HG02588 (cell line): ENCODE measurements around the gene FARP2.
"Not testable (repeated sequence)": the region's sequence is repeated elsewhere in the genome, so short reads cannot be mapped to it uniquely, and the experiment has no call there.

Experiments used
- ATAC-seq: cut with Tn5 transposase; IDR thresholded peaks from one replicate; pipeline ENCODE4 v1.9.1; 2021; ENCODE audit warnings: mild to moderate bottlenecking, moderate library complexity; ENCODE audit not compliant: unreplicated experiment

FARP2 gene

DNA sequence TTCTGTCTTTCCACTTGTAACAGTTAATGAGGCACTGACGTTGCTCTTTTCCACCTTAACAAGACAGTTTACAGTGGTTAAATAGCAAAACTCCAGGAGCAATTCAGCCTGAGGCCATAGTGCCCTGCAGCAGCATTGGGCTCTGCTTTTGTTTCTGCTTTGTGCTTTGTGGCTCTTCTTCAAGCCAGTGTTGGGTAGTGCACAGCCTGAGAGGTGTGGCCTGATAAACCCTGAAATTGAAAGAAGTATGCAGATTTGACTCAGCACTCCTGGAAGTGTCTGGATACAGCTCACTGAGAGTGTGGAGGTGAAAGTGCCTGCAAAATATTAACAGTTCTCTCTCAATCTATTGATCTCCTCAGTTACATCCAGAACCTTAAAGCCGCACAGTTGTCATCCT lies 89.3 kb downstream of the FARP2 start:
- ATAC-seq: no peak

DNA sequence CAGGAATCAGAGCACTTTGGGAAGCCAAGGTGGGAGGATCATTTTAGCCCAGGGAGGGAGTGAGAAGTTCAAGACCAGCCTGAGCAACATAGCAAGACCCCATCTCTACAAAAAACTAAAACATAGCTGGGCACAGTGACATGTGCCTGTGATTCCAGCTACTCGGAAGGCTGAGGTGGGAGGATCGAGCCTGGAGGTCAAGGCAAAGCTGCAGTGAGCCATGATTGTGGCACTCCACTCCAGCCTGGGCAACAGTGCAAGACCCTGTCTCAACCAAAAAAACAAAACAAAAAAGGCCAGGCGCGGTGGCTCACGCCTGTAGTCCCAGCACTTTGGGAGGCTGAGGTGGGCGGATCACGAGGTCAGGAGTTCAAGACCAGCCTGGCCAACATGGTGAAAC lies 94.0 kb downstream of the FARP2 start:
- not testable (repeated sequence) for ATAC-seq

DNA sequence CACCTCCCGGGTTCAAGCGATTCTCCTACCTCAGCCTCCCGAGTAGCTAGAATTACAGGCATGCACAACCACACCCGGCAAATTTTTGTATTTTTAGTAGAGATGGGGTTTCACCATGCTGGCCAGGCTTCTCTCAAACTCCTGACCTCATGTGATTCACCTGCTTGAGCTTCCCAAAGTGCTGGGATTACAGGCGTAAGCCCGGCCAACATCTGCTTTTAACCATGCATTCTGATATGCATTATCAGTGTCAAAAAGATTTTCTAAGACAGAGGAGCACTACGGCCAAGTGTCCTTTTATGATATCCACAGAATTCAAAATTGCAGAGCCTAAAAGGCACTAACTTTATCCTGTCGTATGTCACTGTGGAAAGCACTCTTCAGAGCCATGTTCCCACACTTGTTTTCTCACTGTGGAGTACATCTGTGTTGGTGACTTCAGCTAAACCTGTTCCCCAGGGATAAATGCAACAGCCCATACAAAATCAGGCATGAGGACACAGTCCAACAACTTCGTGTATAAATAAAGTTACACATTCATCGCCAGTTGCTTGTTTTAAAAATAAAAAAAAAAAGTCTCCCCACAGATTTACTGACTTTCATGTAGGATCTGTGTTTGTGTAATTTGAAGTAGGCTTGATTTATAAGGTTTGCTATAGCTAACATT lies 95.9 kb downstream of the FARP2 start:
- ATAC-seq: no peak

DNA sequence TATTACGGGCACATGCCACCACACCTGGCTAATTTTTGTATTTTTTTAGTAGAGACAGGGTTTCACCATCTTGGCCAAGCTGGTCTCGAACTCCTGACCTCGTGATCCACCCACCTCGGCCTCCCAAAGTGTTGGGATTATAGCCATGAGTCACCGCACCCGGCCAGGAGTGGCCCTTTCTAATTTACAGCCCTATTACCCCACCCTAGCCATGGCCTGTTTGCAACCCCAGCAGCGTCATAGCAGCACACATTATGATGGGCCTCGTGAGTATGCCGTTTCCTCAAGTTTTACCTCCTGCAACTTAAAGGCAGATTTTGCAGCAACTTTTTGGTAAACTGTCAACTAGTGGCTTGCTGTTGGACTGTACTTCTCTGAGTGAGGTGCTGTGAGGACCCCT lies 97.8 kb downstream of the FARP2 start:
- ATAC-seq: not testable (repeated sequence)

DNA sequence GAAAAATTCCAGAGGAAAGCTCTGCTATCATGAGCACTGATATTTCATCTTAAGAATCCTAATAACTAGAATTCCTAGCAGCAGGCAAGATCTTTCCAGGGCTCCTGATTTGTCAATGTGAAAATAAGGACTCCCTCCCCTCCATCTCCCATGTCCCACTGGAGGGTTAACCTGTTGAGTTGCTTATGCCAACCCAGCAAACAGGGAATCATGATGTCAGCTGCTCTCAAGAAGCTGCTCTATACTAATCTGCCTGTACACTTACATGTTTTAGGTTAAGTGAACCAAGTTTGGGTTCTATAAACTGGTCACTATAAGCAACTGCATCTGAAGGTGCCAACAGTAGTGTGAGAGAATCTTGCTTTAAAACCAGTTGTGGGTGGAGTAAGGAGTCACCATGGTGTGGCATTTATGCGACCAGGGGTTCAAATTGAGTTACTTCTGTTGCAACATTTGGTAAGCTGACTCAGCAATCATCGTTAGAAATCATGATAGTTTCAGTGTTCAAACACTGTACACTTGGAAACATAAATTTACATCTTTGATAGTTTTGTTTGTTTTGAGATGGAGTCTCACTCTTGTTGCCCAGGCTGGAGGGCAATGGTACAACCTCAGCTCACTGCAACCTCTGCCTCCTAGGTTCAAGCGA lies 98.9 kb downstream of the FARP2 start:
- no peak for ATAC-seq

DNA sequence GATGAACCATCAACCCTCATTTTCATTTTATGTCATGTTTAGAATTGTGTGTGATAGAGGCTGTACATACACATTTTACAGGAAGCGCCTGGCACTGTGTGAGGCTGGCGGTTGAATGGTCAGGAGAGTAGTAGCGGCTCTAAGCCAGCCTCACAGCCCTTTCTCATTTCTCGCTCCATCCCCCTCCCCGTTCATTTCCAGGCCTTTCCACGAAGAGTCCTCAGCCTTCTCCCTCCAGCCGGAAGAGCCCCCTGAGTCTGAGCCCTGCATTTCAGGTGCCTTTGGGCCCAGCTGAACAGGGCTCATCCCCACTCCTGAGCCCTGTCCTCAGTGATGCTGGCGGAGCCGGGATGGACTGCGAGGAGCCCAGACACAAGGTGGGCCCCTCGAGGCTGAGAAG lies 100.5 kb downstream of the FARP2 start:
- ATAC-seq: no peak

DNA sequence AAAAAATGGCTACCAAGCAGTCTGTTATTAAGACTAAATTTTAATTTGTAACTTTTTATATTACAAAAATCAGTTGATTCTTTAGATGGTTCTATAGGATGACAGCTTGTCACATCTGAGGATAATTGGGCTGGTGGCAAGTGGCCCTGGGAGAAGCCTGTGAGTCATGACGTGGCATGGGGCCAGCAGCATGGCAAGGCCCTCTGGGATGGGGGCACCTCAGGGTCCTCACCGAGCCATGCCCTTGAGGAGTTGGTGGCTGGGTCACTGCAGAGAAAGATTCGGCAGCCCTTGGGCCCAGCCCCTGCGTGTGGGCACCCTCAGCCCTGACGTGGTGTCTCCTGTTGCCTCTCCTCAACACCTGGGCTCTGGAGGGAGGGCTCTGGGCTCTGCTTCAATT lies 102.6 kb downstream of the FARP2 start:
- no peak for ATAC-seq

DNA sequence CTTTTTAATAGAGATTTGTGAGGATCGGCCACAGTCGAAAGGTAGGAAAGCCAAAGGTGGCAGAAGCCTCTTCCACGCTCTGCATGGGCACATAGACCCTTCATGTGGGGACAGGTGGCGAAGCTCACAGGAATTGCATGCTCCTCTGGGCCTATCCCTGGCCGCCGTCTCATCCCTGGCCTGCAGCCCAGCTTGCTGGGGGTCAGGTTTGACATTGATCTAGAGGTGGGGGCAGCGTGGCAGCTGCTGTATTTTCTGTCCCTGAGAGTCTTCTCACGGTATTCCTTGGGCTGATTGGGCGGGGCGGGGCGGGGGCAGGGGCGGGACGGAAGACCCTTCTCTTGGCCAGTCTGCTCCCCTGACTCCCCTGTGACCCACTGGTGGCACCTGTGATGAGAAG lies 103.4 kb downstream of the FARP2 start:
- ATAC-seq: no peak

GRCh38 chr2:241460631-241461030 lies 104.5 kb downstream of the FARP2 start:
- ATAC-seq: no peak

GRCh38 chr2:241461693-241462677 lies 105.9 kb downstream of the FARP2 start:
- ATAC-seq: no peak

- no peak for ATAC-seq
These were observed 107.4 kb downstream of the FARP2 start for GRCh38 chr2:241463276-241464135.

- ATAC-seq: no peak
These were observed 109.5 kb downstream of the FARP2 start for GRCh38 chr2:241465543-241465942.

- ATAC-seq: no peak
These were observed 110.1 kb downstream of the FARP2 start for GRCh38 chr2:241466230-241466629.

DNA sequence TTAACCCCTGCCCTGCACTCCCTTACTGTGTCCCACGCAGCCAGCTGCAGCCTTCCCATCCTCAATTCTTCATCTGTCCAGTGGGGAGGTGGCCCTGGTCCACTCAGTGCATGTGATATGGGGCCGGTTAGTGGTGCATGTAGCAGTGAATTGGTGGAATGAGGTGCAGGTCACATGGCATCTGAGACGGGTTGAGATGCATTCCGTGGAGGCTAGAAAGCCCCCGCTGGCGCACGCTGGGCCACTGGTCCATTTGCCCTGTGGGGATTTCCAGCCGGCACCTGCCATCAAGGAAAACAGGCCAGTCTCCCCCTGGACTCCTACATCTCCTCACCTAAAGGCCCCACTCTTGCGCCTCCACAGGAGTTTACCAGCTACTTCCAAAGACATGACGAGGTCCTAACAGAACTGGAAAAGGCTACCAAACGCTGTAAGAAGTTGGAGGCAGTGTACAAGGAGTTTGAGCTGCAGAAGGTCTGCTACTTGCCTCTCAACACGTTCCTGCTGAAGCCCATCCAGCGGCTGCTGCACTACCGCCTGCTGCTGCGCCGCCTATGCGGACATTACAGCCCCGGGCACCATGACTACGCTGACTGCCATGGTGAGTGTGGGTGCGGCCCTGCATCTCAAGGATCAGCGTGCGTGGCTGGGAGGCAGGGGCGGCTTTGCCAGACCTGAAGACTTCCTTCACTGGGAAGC lies 111.8 kb downstream of the FARP2 start:
- ATAC-seq: no peak

- ATAC-seq: no peak
These were observed 112.3 kb downstream of the FARP2 start for GRCh38 chr2:241468476-241468781.

DNA sequence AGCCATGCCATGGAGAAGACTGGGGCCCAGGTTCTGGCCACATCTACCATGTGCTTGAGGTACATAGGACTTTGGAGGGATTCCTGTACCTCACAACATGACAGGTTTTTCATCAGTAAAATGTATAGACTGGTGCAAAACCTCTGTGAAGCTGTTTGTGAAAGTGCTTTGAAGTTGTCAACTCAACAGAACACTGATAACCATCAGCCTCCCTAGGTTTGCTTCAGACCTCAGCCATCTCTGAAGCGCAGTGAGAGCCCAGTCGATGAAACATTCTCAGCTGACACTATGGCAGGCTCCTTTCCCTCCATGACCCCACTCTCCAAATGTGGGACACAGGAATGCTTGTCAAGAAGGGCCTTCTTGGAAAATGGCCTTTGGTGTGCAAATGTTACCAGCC lies 113.7 kb downstream of the FARP2 start:
- no peak for ATAC-seq

GRCh38 chr2:241473399-241473798 lies 117.3 kb downstream of the FARP2 start:
- no peak for ATAC-seq

DNA sequence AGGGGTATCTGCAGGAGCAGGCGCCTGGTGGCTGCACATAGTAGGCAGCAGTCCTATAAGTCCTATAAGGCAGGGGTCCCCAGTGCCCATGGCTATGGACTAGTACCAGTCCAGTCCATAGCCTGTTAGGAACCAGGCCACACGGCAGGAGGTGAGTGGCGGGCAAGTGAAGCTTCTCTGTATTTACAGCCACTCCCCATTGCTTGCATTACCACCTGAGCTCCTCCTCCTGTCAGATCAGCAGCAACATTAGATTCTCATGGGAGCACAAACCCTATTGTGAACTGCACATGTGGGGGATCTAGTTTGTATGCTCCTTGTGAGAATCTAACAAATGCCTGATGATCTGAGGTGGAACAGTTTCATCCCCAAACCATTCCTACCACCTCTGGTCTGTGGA lies 119.2 kb downstream of the FARP2 start:
- ATAC-seq: no peak

GRCh38 chr2:241478166-241478565 lies 122.1 kb downstream of the FARP2 start:
- no peak for ATAC-seq
